ENCODE data around the gene PA2G4. TPM values are rescaled to one million over a fixed set of nuclear protein-coding genes. Genes with fewer than 3 reads are reported as not detected.

The PA2G4 gene
- total RNA-seq, 2 donors from 2014 or later = 128 to 161 TPM

GRCh38 chr12:56098592-56098991 lies 5.8 kb upstream of the PA2G4 start:
- peaks cover 27% of the 10 kb centered on the region for H3K36me3 ChIP-seq (ENCODE audit: control insufficient read depth, insufficient read depth, low read length)
- Mint-ChIP-seq H3K9me3 (no peaks in the 10 kb centered on the region), H3K4me1 (peaks cover 3% of the 10 kb centered on the region), H3K36me3 (ENCODE audit: low read depth) (peaks cover 76% of the 10 kb centered on the region), H3K27me3 (ENCODE audit: insufficient read depth) (no peaks in the 10 kb centered on the region), H3K4me3 (no peak overlapping the region), H3K27ac (no peak overlapping the region)
- no peak overlapping the region for H3K4me3 ChIP-seq (ENCODE audit: low read length)
- DNase-seq = no peak
- WGBS, 2 experiments (ENCODE audit: insufficient coverage in 1 of 2, insufficient read length in 1 of 2) = 92 to 100% methylated on average over 1 to 3 of the region's 3 CpGs
- H3K27me3 ChIP-seq (ENCODE audit: control insufficient read depth, insufficient read depth, low read length, poor library complexity, severe bottlenecking) = no peaks in the 10 kb centered on the region
- no peak overlapping the region for H3K27ac ChIP-seq (ENCODE audit: low read depth, low read length)
- TF ChIP-seq CTCF (conservative IDR thresholded peaks at IDR 0.05) = no peak
- no peak overlapping the region for H3K9ac ChIP-seq (ENCODE audit: extremely low read depth, low read length, poor library complexity, severe bottlenecking)
- H3K4me1 ChIP-seq (ENCODE audit: control insufficient read depth, insufficient read depth, low read length) = no peaks in the 10 kb centered on the region
- H3K9me3 ChIP-seq (ENCODE audit: control insufficient read depth, low read length) = no peaks in the 10 kb centered on the region

GRCh38 chr12:56099787-56100186 lies 4.6 kb upstream of the PA2G4 start:
- TF ChIP-seq CTCF (conservative IDR thresholded peaks at IDR 0.05) = no peak
- no peak overlapping the region for H3K4me3 Mint-ChIP-seq
- Histone ChIP-seq H3K9me3 (ENCODE audit: control insufficient read depth, low read length) (no peaks in the 10 kb centered on the region), H3K36me3 (ENCODE audit: control insufficient read depth, insufficient read depth, low read length) (peaks cover 20% of the 10 kb centered on the region), H3K4me1 (ENCODE audit: control insufficient read depth, insufficient read depth, low read length) (no peaks in the 10 kb centered on the region), H3K27ac (ENCODE audit: low read depth, low read length) (no peak overlapping the region), H3K9ac (ENCODE audit: extremely low read depth, low read length, poor library complexity, severe bottlenecking) (no peak overlapping the region), H3K4me3 (ENCODE audit: low read length) (no peak overlapping the region), H3K27me3 (ENCODE audit: control insufficient read depth, insufficient read depth, low read length, poor library complexity, severe bottlenecking) (no peaks in the 10 kb centered on the region)
- H3K36me3 Mint-ChIP-seq (ENCODE audit: low read depth) = peaks cover 65% of the 10 kb centered on the region
- no peaks in the 10 kb centered on the region for H3K27me3 Mint-ChIP-seq (ENCODE audit: insufficient read depth)
- DNase-seq = no peak
- 96 to 100% methylated on average over 3 to 4 of the region's 4 CpGs for WGBS, 2 experiments (ENCODE audit: insufficient coverage in 1 of 2, insufficient read length in 1 of 2)
- H3K9me3 Mint-ChIP-seq = no peaks in the 10 kb centered on the region
- H3K27ac Mint-ChIP-seq = no peak overlapping the region
- H3K4me1 Mint-ChIP-seq = peaks cover 7% of the 10 kb centered on the region

- 93 to 95% methylated on average over 10 to 14 of the region's 14 CpGs for WGBS, 2 experiments (ENCODE audit: insufficient coverage in 1 of 2, insufficient read length in 1 of 2)
- no peak for DNase-seq
- Mint-ChIP-seq H3K36me3 (ENCODE audit: low read depth) (peaks cover 52% of the 10 kb centered on the region), H3K4me3 (no peak overlapping the region), H3K4me1 (peaks cover 12% of the 10 kb centered on the region), H3K27ac (no peak overlapping the region), H3K9me3 (no peaks in the 10 kb centered on the region), H3K27me3 (ENCODE audit: insufficient read depth) (no peaks in the 10 kb centered on the region)
- no peak for TF ChIP-seq CTCF (conservative IDR thresholded peaks at IDR 0.05)
- H3K4me1 ChIP-seq (ENCODE audit: control insufficient read depth, insufficient read depth, low read length) = no peaks in the 10 kb centered on the region
- H3K36me3 ChIP-seq (ENCODE audit: control insufficient read depth, insufficient read depth, low read length) = peaks cover 17% of the 10 kb centered on the region
- no peaks in the 10 kb centered on the region for H3K9me3 ChIP-seq (ENCODE audit: control insufficient read depth, low read length)
- H3K4me3 ChIP-seq (ENCODE audit: low read length) = no peak overlapping the region
- no peak overlapping the region for H3K9ac ChIP-seq (ENCODE audit: extremely low read depth, low read length, poor library complexity, severe bottlenecking)
- no peak overlapping the region for H3K27ac ChIP-seq (ENCODE audit: low read depth, low read length)
- no peaks in the 10 kb centered on the region for H3K27me3 ChIP-seq (ENCODE audit: control insufficient read depth, insufficient read depth, low read length, poor library complexity, severe bottlenecking)
Observed at GRCh38 chr12:56101045-56101444, 3.3 kb upstream of the PA2G4 start.
